ENCODE data around the gene MKLN1. TPM values are rescaled to one million over a fixed set of nuclear protein-coding genes. Genes with fewer than 3 reads are reported as not detected.

MKLN1 gene
- total and polyA plus RNA-seq, 12 donors, result 9.5 to 48.2 (median 41.1) TPM

DNA sequence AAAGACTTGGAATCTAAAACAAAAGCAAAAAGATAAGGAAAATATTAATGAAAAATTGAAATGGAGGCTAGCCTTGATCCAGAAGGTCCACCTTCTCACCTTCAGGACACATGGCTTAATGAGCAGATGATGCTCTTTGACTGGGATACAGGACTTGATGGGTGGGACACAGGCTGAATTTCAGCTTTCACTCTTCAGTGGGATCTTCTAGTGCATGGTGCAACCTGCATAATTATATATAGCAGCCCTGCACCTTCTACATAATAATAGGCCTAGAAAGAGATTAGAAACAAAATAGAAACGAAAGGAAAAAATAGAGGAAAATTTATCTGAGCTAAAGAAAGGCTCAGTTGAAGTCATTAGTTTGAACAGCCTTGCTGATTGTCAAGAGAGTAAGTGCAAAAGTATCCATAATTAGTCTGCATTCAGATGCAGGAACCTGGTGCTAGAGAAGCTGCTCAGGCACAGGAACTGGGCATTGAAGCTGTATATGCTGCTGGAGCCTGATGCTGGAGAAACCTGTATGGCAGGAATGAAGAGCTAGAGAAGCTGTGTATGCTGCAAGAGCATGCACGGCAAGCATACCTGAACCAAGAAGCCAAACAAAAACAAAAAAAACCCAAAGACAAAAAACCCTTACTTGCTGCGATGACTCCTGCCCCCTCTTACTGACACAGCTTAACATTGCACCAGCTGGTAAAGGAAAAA, 19.4 kb downstream of the MKLN1 start:
- no peak for DNase-seq
- no peak for ATAC-seq
- H3K27me3 ChIP-seq, result no peaks in the 10 kb centered on the region
- no peak overlapping the region for H3K4me3 ChIP-seq
- peaks cover 0 to 6% (median 0%) of the 10 kb centered on the region in 9 donors for H3K36me3 ChIP-seq
- intact Hi-C loops (cut with DNase I), result no loop called here
- TF ChIP-seq, protein P1, sequence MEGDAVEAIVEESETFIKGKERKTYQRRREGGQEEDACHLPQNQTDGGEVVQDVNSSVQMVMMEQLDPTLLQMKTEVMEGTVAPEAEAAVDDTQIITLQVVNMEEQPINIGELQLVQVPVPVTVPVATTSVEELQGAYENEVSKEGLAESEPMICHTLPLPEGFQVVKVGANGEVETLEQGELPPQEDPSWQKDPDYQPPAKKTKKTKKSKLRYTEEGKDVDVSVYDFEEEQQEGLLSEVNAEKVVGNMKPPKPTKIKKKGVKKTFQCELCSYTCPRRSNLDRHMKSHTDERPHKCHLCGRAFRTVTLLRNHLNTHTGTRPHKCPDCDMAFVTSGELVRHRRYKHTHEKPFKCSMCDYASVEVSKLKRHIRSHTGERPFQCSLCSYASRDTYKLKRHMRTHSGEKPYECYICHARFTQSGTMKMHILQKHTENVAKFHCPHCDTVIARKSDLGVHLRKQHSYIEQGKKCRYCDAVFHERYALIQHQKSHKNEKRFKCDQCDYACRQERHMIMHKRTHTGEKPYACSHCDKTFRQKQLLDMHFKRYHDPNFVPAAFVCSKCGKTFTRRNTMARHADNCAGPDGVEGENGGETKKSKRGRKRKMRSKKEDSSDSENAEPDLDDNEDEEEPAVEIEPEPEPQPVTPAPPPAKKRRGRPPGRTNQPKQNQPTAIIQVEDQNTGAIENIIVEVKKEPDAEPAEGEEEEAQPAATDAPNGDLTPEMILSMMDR (IDR thresholded peaks at IDR 0.05), result no peak
- WGBS, 2 donors, result 52 to 64% methylated on average over 3 of the region's 3 CpGs
- H3K27ac ChIP-seq, result no peak overlapping the region
- peaks cover 0 to 12% (median 0%) of the 10 kb centered on the region in 11 donors for H3K9me3 ChIP-seq
- peaks cover 3 to 60% (median 24%) of the 10 kb centered on the region in 9 donors for H3K4me1 ChIP-seq

DNA sequence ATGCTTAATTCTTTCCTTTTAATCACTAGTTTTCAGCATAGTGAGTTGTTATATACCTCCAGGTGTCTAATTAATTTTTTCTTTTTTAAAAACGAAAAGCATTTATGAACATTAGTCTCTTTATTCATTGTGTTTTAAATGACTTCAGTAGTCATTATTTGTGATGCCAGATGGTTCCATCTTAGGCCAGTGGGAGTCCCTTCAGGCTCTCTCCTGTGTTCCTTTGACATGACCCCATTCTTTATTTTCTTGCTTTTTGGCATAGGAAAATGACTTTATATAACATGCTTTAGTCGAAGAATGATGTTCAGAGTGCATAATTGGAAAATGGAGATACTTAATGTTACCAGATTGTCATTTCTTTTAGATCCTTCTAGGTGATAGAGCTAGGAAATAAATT, 24.4 kb downstream of the MKLN1 start:
- Histone ChIP-seq H3K9me3 (peaks cover 0 to 12% (median 0%) of the 10 kb centered on the region in 11 donors), H3K27ac (peak overlapping the region in 1 of 10 donors; percentile 17), H3K36me3 (peaks cover 0 to 6% (median 0%) of the 10 kb centered on the region in 9 donors), H3K27me3 (no peaks in the 10 kb centered on the region), H3K4me1 (peaks cover 3 to 68% (median 35%) of the 10 kb centered on the region in 9 donors), H3K4me3 (no peak overlapping the region)
- ATAC-seq (no peak), DNase-seq (no peak)
- WGBS, 2 donors, result 66 to 77% methylated on average over 2 of the region's 2 CpGs
- intact Hi-C loops (cut with DNase I), result no loop called here
- TF ChIP-seq, protein P1 (IDR thresholded peaks at IDR 0.05), result no peak

DNA sequence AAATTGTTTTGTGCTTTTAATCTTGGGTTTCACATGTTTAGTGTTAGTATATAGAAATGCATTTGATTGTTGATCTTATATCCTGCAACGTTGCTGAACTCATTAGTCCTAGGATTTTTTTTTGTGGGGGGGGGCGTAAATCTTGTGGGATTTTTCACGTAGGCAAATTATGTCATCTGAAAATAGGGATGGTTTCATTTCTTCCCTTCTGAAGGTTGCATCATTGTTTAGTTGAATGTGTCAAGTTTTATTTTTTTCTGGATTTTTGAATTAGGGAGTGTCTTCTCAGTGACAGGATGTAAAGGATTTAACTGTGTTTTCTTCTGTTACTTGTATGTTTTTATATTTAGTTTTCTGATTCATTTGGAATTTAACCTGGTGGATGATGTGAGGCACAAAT, 26.7 kb downstream of the MKLN1 start:
- intact Hi-C loops (cut with DNase I), result no loop called here
- no peak overlapping the region for H3K27ac ChIP-seq
- TF ChIP-seq, protein P1 (IDR thresholded peaks at IDR 0.05), result no peak

DNA sequence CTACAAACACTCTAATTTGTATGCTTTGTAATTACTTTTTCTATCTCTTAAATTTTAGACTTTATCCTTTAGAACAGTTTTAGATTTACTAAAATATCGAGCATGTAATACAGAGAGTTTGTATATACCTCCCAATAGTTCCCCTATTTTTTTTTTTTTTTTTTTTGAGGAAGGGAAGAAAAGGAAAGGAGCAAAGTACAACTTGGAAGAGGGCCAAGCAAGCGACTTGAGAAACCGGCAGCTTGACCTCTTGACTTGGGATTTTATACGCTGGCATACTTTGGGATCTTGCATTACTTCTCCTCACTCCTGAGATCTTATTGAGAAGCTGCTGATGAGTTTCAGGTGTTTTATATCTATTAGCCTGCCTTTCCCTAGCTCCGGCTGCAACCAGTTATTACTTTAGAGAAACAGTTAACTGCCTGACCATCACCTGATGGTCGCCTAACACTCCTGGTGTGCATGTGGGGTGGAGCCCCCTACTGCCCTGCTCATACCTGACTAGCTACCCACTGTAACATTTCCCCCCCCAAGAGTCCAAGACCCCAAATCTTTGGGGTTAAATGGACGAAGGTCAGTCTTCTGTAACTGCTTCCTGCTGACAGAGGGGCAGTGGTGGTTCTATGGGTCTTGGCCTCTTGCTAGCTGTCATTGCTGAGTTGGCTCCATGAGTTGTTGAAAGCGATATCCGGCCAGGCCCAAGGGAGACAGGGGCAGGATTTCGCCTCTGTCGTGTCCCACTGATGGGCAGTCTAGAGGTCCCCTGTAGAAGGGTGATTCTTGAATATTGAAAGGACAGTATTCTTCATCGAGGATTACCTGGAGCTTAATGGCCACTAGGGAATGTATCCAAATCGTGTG, 28.5 kb downstream of the MKLN1 start:
- DNase-seq (peak in 1 of 2 donors; percentile 32), ATAC-seq (peak in 2 of 8 donors; percentile 19 to 28)
- Histone ChIP-seq H3K27me3 (no peaks in the 10 kb centered on the region), H3K36me3 (no peaks in the 10 kb centered on the region), H3K4me1 (peaks cover 0 to 86% (median 48%) of the 10 kb centered on the region in 9 donors), H3K9me3 (no peaks in the 10 kb centered on the region), H3K4me3 (no peak overlapping the region), H3K27ac (no peak overlapping the region)
- TF ChIP-seq, protein P1 (IDR thresholded peaks at IDR 0.05), result no peak
- 79 to 83% methylated on average over 13 of the region's 13 CpGs for WGBS, 2 donors
- intact Hi-C loops (cut with DNase I), result no loop called here

More for the DNA sequence above, 26.7 kb downstream of the MKLN1 start:
- H3K4me3 ChIP-seq, result no peak overlapping the region
- 45 to 52% methylated on average over 3 of the region's 3 CpGs for WGBS, 2 donors
- peaks cover 0 to 12% (median 0%) of the 10 kb centered on the region in 11 donors for H3K9me3 ChIP-seq
- ATAC-seq, result no peak
- DNase-seq, result no peak
- peaks cover 0 to 6% (median 0%) of the 10 kb centered on the region in 9 donors for H3K36me3 ChIP-seq
- H3K4me1 ChIP-seq, result peaks cover 0 to 69% (median 42%) of the 10 kb centered on the region in 9 donors
- no peaks in the 10 kb centered on the region for H3K27me3 ChIP-seq
